HEK293 (cell line): ENCODE measurements around the gene HSPBAP1.

Experiments used
- BCL11B ChIP-seq: fragments of 450-650 bp; formaldehyde crosslinking; IDR thresholded peaks from 2 replicates; pipeline ENCODE4 v1.5.1; 2016; ENCODE audit warnings: low read depth, missing biosample characterization, missing genetic modification characterization
- BCL6B ChIP-seq: fragments of 450-650 bp; formaldehyde crosslinking; IDR thresholded peaks from 2 replicates; pipeline ENCODE4 v1.5.1; 2017; ENCODE audit warnings: missing biosample characterization, missing genetic modification characterization
- HOXA7 ChIP-seq: sonication (generic); formaldehyde crosslinking; IDR thresholded peaks from 2 replicates; pipeline ENCODE4 v1.8.1; 2022; ENCODE audit warnings: missing genetic modification reagents, borderline replicate concordance
- HOXC10 ChIP-seq: sonication (generic); formaldehyde crosslinking; IDR thresholded peaks from 2 replicates; pipeline ENCODE4 v1.8.1; 2023; ENCODE audit warnings: mild to moderate bottlenecking, missing genetic modification reagents
- KLF8 ChIP-seq: fragments of 450-650 bp; formaldehyde crosslinking; IDR thresholded peaks from 2 replicates; pipeline ENCODE4 v1.5.1; 2016; ENCODE audit warnings: missing biosample characterization, missing genetic modification characterization
- MYNN ChIP-seq: fragments of 450-650 bp; formaldehyde crosslinking; IDR thresholded peaks from 2 replicates; pipeline ENCODE4 v1.5.1; 2016; ENCODE audit warnings: missing biosample characterization, missing genetic modification characterization, borderline replicate concordance
- SP2 ChIP-seq: fragments of 450-650 bp; formaldehyde crosslinking; IDR thresholded peaks from 2 replicates; pipeline ENCODE4 v1.5.1; 2016; ENCODE audit warnings: missing biosample characterization, missing genetic modification characterization
- TCF7L2 ChIP-seq: IDR thresholded peaks from 2 replicates; pipeline ENCODE4 v1.6.1; 2011; ENCODE audit warnings: low read depth, mild to moderate bottlenecking, inconsistent platforms, low read length, moderate library complexity, borderline replicate concordance
- ZBTB17 ChIP-seq: fragments of 450-650 bp; formaldehyde crosslinking; IDR thresholded peaks from 2 replicates; pipeline ENCODE4 v1.5.1; 2016; ENCODE audit warnings: missing biosample characterization, missing genetic modification characterization
- ZBTB44 ChIP-seq: fragments of 450-650 bp; IDR thresholded peaks from 2 replicates; pipeline ENCODE4 v1.5.1; 2018; ENCODE audit warnings: missing biosample characterization, mild to moderate bottlenecking, missing genetic modification characterization
- ZEB2 ChIP-seq: fragments of 450-650 bp; formaldehyde crosslinking; IDR thresholded peaks from 2 replicates; pipeline ENCODE4 v1.5.1; 2016; ENCODE audit warnings: missing biosample characterization, missing genetic modification characterization
- ZNF121 ChIP-seq: fragments of 450-650 bp; formaldehyde crosslinking; IDR thresholded peaks from 2 replicates; pipeline ENCODE4 v1.5.1; 2016; ENCODE audit warnings: missing biosample characterization, missing genetic modification characterization
- ZNF155 ChIP-seq: fragments of 450-650 bp; formaldehyde crosslinking; IDR thresholded peaks from 2 replicates; pipeline ENCODE4 v1.5.1; 2016; ENCODE audit warnings: missing biosample characterization, missing genetic modification characterization
- ZNF175 ChIP-seq: fragments of 450-650 bp; formaldehyde crosslinking; IDR thresholded peaks from 2 replicates; pipeline ENCODE4 v1.5.1; 2016; ENCODE audit warnings: missing biosample characterization, missing genetic modification characterization
- ZNF202 ChIP-seq: fragments of 450-650 bp; formaldehyde crosslinking; IDR thresholded peaks from 2 replicates; pipeline ENCODE4 v1.5.1; 2016; ENCODE audit warnings: missing biosample characterization, missing genetic modification characterization, borderline replicate concordance
- ZNF23 ChIP-seq: fragments of 450-650 bp; formaldehyde crosslinking; IDR thresholded peaks from 2 replicates; pipeline ENCODE4 v1.5.1; 2016; ENCODE audit warnings: missing biosample characterization, missing genetic modification characterization, borderline replicate concordance
- ZNF341 ChIP-seq: fragments of 450-650 bp; formaldehyde crosslinking; IDR thresholded peaks from 2 replicates; pipeline ENCODE4; 2016; ENCODE audit warnings: low read depth, missing biosample characterization, missing genetic modification characterization
- ZNF398 ChIP-seq: fragments of 450-650 bp; formaldehyde crosslinking; IDR thresholded peaks from 2 replicates; pipeline ENCODE4 v1.5.1; 2017; ENCODE audit warnings: missing biosample characterization, missing genetic modification characterization
- ZNF488 ChIP-seq: fragments of 450-650 bp; formaldehyde crosslinking; IDR thresholded peaks from 2 replicates; pipeline ENCODE4 v1.5.1; 2016; ENCODE audit warnings: missing biosample characterization, missing genetic modification characterization
- ZNF629 ChIP-seq: fragments of 450-650 bp; formaldehyde crosslinking; IDR thresholded peaks from 2 replicates; pipeline ENCODE4 v1.5.1; 2017; ENCODE audit warnings: missing biosample characterization, missing genetic modification characterization
- ZNF639 ChIP-seq: fragments of 450-650 bp; formaldehyde crosslinking; IDR thresholded peaks from 2 replicates; pipeline ENCODE4 v1.5.1; 2016; ENCODE audit warnings: missing biosample characterization, missing genetic modification characterization
- ZNF785 ChIP-seq: fragments of 450-650 bp; formaldehyde crosslinking; IDR thresholded peaks from 2 replicates; pipeline ENCODE4 v1.5.1; 2016; ENCODE audit warnings: missing biosample characterization, missing genetic modification characterization
- ZXDB ChIP-seq: fragments of 450-650 bp; formaldehyde crosslinking; IDR thresholded peaks from 2 replicates; pipeline ENCODE4 v1.5.1; 2016; ENCODE audit warnings: missing biosample characterization, missing genetic modification characterization

HSPBAP1 gene

GRCh38 chr3:122824465-122825381 is 31.1 kb upstream of the HSPBAP1 start (continued):
- TF ChIP-seq ZBTB44 (tag by site-specific recombination) (peak; percentile 69), ZNF155 (no peak), ZNF341 (tag by site-specific recombination) (no peak), ZNF629 (tag by site-specific recombination) (peak; percentile 97), ZEB2 (tag by site-specific recombination) (peak; percentile 92), ZNF23 (tag by site-specific recombination) (no peak), KLF8 (tag by site-specific recombination) (peak; percentile 95), BCL6B (tag by site-specific recombination) (peak; percentile 90), ZNF121 (tag by site-specific recombination) (no peak), ZNF202 (no peak), HOXA7 (no peak), ZNF639 (tag by site-specific recombination) (peak; percentile 99), MYNN (tag by site-specific recombination) (no peak), ZNF488 (tag by site-specific recombination) (no peak), TCF7L2 (peak; percentile 96), ZXDB (tag by site-specific recombination) (peak; percentile 76), ZBTB17 (peak; percentile 66), ZNF785 (tag by site-specific recombination) (no peak), ZNF175 (tag by site-specific recombination) (no peak), SP2 (peak; percentile 42), BCL11B (peak; percentile 21; the same call in 1 of the 2 replicates), ZNF398 (tag by site-specific recombination) (peak; percentile 71), HOXC10 (CRISPR knock-in tag) (no peak)
